IMR-90 (cell line): Measurements from ENCODE around the gene SV2A. TPM values are rescaled to one million over a fixed set of nuclear protein-coding genes. Genes with fewer than 3 reads are reported as not detected.

Experiments used
- ATAC-seq: fragments of 200-7000 bp; cut with Tn5 transposase; 2 replicates; pipeline ENCODE4 v1.9.1; 2020; ENCODE audit warnings: low read depth, mild to moderate bottlenecking, moderate library complexity
- BruUV-seq: library from RNA; stranded (reverse); fragments of 400-500 nt; replicated peaks from 2 replicates; lab custom pipeline; 2021; lab: Mats Ljungman, UMichigan
- CTCF ChIA-PET: fragments of 300-600 bp; formaldehyde crosslinking; extraction: SDS; loops from one replicate; lab custom pipeline; 2021; ENCODE audit warnings: antibody characterized with exemption; lab: Yijun Ruan, JAX
- POLR2A ChIA-PET: fragments of 300-600 bp; sonication (Branson Sonifier 250); formaldehyde crosslinking; loops from one replicate; lab custom pipeline; 2022; ENCODE audit warnings: antibody characterized with exemption; ENCODE audit not compliant: unreplicated experiment; lab: Charles Lee
- DNase-seq: peaks from one replicate; pipeline ENCODE4 v3.0.0; 2013
- H2AFZ ChIP-seq: replicated peaks from 2 replicates; pipeline ENCODE3; 2013; ENCODE audit warnings: low read length, mild to moderate bottlenecking; ENCODE audit not compliant: poor library complexity
- H2AK5ac ChIP-seq: 2 replicates; pipeline ENCODE4 v1.6.1; 2013; ENCODE audit warnings: low read depth, low read length, inconsistent platforms
- H2AK9ac ChIP-seq: replicated peaks from 2 replicates; pipeline ENCODE3; 2013; ENCODE audit warnings: mild to moderate bottlenecking, low read depth, low read length, moderate library complexity; ENCODE audit not compliant: poor library complexity
- H2BK120ac ChIP-seq: 2 replicates; pipeline ENCODE4 v1.6.1; 2013; ENCODE audit warnings: low read depth, low read length, inconsistent platforms
- H2BK15ac ChIP-seq: 3 replicates; pipeline ENCODE4 v1.6.1; 2013; ENCODE audit warnings: low read depth, low read length, inconsistent platforms
- H2BK20ac ChIP-seq: 2 replicates; pipeline ENCODE4 v1.6.1; 2013; ENCODE audit warnings: low read depth, mild to moderate bottlenecking, inconsistent platforms, low read length, moderate library complexity
- H2BK5ac ChIP-seq: 2 replicates; pipeline ENCODE4 v1.6.1; 2013; ENCODE audit warnings: mild to moderate bottlenecking, low read depth, low read length, inconsistent platforms; ENCODE audit not compliant: poor library complexity, severe bottlenecking
- H3K14ac ChIP-seq: replicated peaks from 2 replicates; pipeline ENCODE4 v1.6.1; 2013; ENCODE audit warnings: low read depth, low read length, inconsistent platforms
- H3K18ac ChIP-seq: 2 replicates; pipeline ENCODE4 v1.6.1; 2013; ENCODE audit warnings: low read depth, low read length, control low read depth
- H3K23ac ChIP-seq: 2 replicates; pipeline ENCODE4 v1.6.1; 2013; ENCODE audit warnings: low read depth, low read length, inconsistent platforms
- H3K27ac ChIP-seq: 2 replicates; pipeline ENCODE4 v1.5.1; 2013; ENCODE audit warnings: mild to moderate bottlenecking, control low read depth, low read length; ENCODE audit not compliant: insufficient read depth
- H3K27me3 ChIP-seq: 2 replicates; pipeline ENCODE4 v1.6.1; 2013; ENCODE audit warnings: low read length; ENCODE audit not compliant: control insufficient read depth, insufficient read depth
- H3K36me3 ChIP-seq: 2 replicates; pipeline ENCODE4 v1.6.1; 2013; ENCODE audit warnings: low read length, mixed read lengths; ENCODE audit not compliant: control insufficient read depth, insufficient read depth
- H3K4ac ChIP-seq: 2 replicates; pipeline ENCODE4 v1.6.1; 2013; ENCODE audit warnings: low read depth, low read length, inconsistent platforms
- H3K4me1 ChIP-seq: 2 replicates; pipeline ENCODE4 v1.6.1; 2013; ENCODE audit warnings: low read length, mixed read lengths; ENCODE audit not compliant: control insufficient read depth, insufficient read depth
- H3K4me2 ChIP-seq: 2 replicates; pipeline ENCODE4 v1.6.1; 2013; ENCODE audit warnings: low read depth, mild to moderate bottlenecking, control low read depth, low read length, moderate library complexity
- H3K4me3 ChIP-seq: 2 replicates; pipeline ENCODE4 v1.5.1; 2013; ENCODE audit warnings: low read depth, mild to moderate bottlenecking, control low read depth, low read length, moderate library complexity; ENCODE audit not compliant: insufficient read depth
- H3K56ac ChIP-seq: 2 replicates; pipeline ENCODE4 v1.6.1; 2013; ENCODE audit warnings: low read length, inconsistent platforms; ENCODE audit not compliant: insufficient read depth; ENCODE audit errors: extremely low read depth
- H3K79me1 ChIP-seq, 2 experiments: 2 replicates each; pipeline ENCODE4 v1.6.1; 2013; ENCODE audit warnings: low read length in 2 of 2, inconsistent platforms in 1 of 2, low read depth in 1 of 2
- H3K9ac ChIP-seq: 2 replicates; pipeline ENCODE4 v1.6.1; 2013; ENCODE audit warnings: low read depth, low read length, control low read depth
- H3K9me1 ChIP-seq: 2 replicates; pipeline ENCODE4 v1.6.1; 2013; ENCODE audit warnings: low read length, inconsistent platforms; ENCODE audit not compliant: insufficient read depth
- H3K9me3 ChIP-seq: 2 replicates; pipeline ENCODE4 v1.6.1; 2013; ENCODE audit warnings: low read length; ENCODE audit not compliant: control insufficient read depth, insufficient read depth
- H4K20me1 ChIP-seq: 2 replicates; pipeline ENCODE4 v1.6.1; 2013; ENCODE audit warnings: low read length, inconsistent platforms; ENCODE audit not compliant: insufficient read depth
- H4K5ac ChIP-seq: 2 replicates; pipeline ENCODE4 v1.6.1; 2013; ENCODE audit warnings: mild to moderate bottlenecking, low read depth, low read length, control low read depth
- H4K8ac ChIP-seq, 2 experiments: 2 replicates each; pipeline ENCODE4 v1.6.1; 2013; ENCODE audit warnings: low read depth in 2 of 2, low read length in 2 of 2, control low read depth in 1 of 2, inconsistent platforms in 1 of 2
- H4K91ac ChIP-seq: 2 replicates; pipeline ENCODE4 v1.6.1; 2013; ENCODE audit warnings: low read depth, low read length, inconsistent platforms; ENCODE audit not compliant: insufficient read depth
- CEBPB ChIP-seq: IDR thresholded peaks from 2 replicates; pipeline ENCODE4 v1.6.1; 2012; ENCODE audit warnings: low read depth, low read length, improper control_type of control experiment
- SMC3 ChIP-seq: fragments of 150-350 bp; IDR thresholded peaks from 2 replicates; pipeline ENCODE4 v1.6.1; 2016; ENCODE audit warnings: low read depth, mild to moderate bottlenecking, antibody characterized with exemption, low read length, moderate library complexity
- WGBS, 2 experiments: methylation state at CpG; one replicate each; pipeline versions ENCODE4 v1.1.5 to v1.1.7; 2013; ENCODE audit warnings: missing lambda C conversion rate in 2 of 2; ENCODE audit not compliant: insufficient read length in 1 of 2; ENCODE audit errors: extremely low coverage in 2 of 2; 5-methylcytosine and 5-hydroxymethylcytosine counted together
- dilution Hi-C: fragments of 300-500 bp; cut with HindIII; formaldehyde crosslinking; loops from one replicate; pipeline ENCODE4 v1.14.3; 2018; ENCODE audit warnings: low sequenced_read_pairs; ENCODE audit not compliant: unreplicated experiment
- in situ Hi-C: fragments of 300-500 bp; cut with MboI; formaldehyde crosslinking; loops from 3 replicates; pipeline ENCODE4 v1.14.3; 2019; ENCODE audit warnings: low sequenced_read_pairs, inconsistent platforms, mixed read lengths
- intact Hi-C: fragments of 100-400 bp; cut with micrococcal nuclease; formaldehyde crosslinking; loops from 2 replicates; pipeline ENCODE4 v1.10.0; 2022
- polyA plus RNA-seq, 3 experiments: library from polyadenylated mRNA; depleted of rRNA; stranded (reverse); fragments of >200 nt; gene quantifications; 2 replicates each; pipeline ENCODE4 v1.2.3, GENCODE V29; 2012; ENCODE audit warnings: low replicate concordance in 1 of 3
- total RNA-seq: library from RNA; depleted of rRNA; stranded (reverse); fragments of >200 nt; gene quantifications from 2 replicates; pipeline ENCODE4 v1.2.3, GENCODE V29; 2012

SV2A gene
- total and polyA plus RNA-seq, 2 of the 4 experiments (the other 2 are of a cell fraction): 15.4 to 19.6 TPM

- H4K20me1 ChIP-seq: no peaks in the 10 kb centered on the region
- ChIA-PET POLR2A (no interaction called here), CTCF (no interaction called here)
- H3K23ac ChIP-seq: no peak overlapping the region
- H2AK5ac ChIP-seq: no peak overlapping the region
- H4K5ac ChIP-seq: no peak overlapping the region
- peaks cover 8 to 65% of the 10 kb centered on the region in 2 experiments; a peak in 3 of 4 replicates for H3K79me1 ChIP-seq
- H3K36me3 ChIP-seq: peaks cover 18% of the 10 kb centered on the region
- H3K27me3 ChIP-seq: no peaks in the 10 kb centered on the region
- H3K56ac ChIP-seq: no peak overlapping the region
- H3K4me3 ChIP-seq: no peak overlapping the region
- no peak overlapping the region for H2BK120ac ChIP-seq
- H3K4me2 ChIP-seq: no peak overlapping the region
- DNase-seq (no peak), ATAC-seq (no peak)
- H3K9me3 ChIP-seq: no peaks in the 10 kb centered on the region
- WGBS, 2 experiments: 100% methylated on average over 2 of the region's 8 CpGs; no CpG with 5 or more reads in 1 of the 2 experiments
- dilution Hi-C loops (no loop called here), in situ Hi-C loops (no loop called here), intact Hi-C loops (no loop called here)
- BruUV-seq: no TSS peak
- H3K27ac ChIP-seq: no peak overlapping the region
- no peak overlapping the region for H2BK15ac ChIP-seq
- H3K14ac ChIP-seq: no peak overlapping the region
- TF ChIP-seq CEBPB: no peak
- no peak for TF ChIP-seq SMC3
- no peak overlapping the region for H2BK20ac ChIP-seq
- H4K91ac ChIP-seq: no peak overlapping the region
- H2AFZ ChIP-seq: no peak overlapping the region
- H2AK9ac ChIP-seq: no peak overlapping the region
- H3K4ac ChIP-seq: no peak overlapping the region
- no peak overlapping the region for H3K18ac ChIP-seq
- no peak overlapping the region for H3K9ac ChIP-seq
- no peak overlapping the region for H4K8ac ChIP-seq
- no peak overlapping the region for H2BK5ac ChIP-seq
- peaks cover 25% of the 10 kb centered on the region for H3K9me1 ChIP-seq
- H3K4me1 ChIP-seq: peaks cover 7% of the 10 kb centered on the region
These were observed 14.8 kb upstream of the SV2A start for GRCh38 chr1:149932474-149932873.
